ENCODE results near the gene RPP25L. TPM values are rescaled to one million over a fixed set of nuclear protein-coding genes. Genes with fewer than 3 reads are reported as not detected.
A peak's percentile ranks its signal among the peaks of the same experiment; 100 is the strongest.

The RPP25L gene
- polyA plus RNA-seq, 1 experiment = 19.4 TPM

GRCh38 chr9:34615132-34615531 is 3.2 kb upstream of the RPP25L start:
- no peaks in the 10 kb centered on the region; the same call in 1 of the 2 replicates for H3K9me3 ChIP-seq (ENCODE audit: control insufficient read depth, insufficient read depth, low read length)
- no peak overlapping the region for H3K4me3 ChIP-seq (ENCODE audit: low read depth, low read length)
- CTCF ChIA-PET = interaction anchor here (0.6 to 7.6 kb wide), 3 partner anchors 19 to 165 kb away, joined by 3 to 111 read pairs (median 3); partner anchors contain the start of gene SIGMAR1
- H3K27me3 ChIP-seq (ENCODE audit: control insufficient read depth, insufficient read depth, low read length) = no peaks in the 10 kb centered on the region
- no peak overlapping the region for H3K27ac ChIP-seq (ENCODE audit: low read depth, low read length)
- no peak for TF ChIP-seq CTCF (IDR thresholded peaks at IDR 0.05; ENCODE audit: low read depth, low read length)
- POLR2A ChIA-PET = no interaction called here
- no peak for DNase-seq (ENCODE audit: low read depth, low spot score)

GRCh38 chr9:34612788-34613390 is 992 bp upstream of the RPP25L start:
- TF ChIP-seq CTCF (IDR thresholded peaks at IDR 0.05; ENCODE audit: low read depth, low read length) = peak; percentile 91
- CTCF ChIA-PET = interaction anchor here (0.6 to 7.6 kb wide), 10 partner anchors 10 to 1741 kb away, joined by 3 to 111 read pairs (median 4); no protein-coding TSS in a partner anchor
- Histone ChIP-seq H3K9me3 (ENCODE audit: control insufficient read depth, insufficient read depth, low read length) (no peaks in the 10 kb centered on the region; the same call in 1 of the 2 replicates), H3K27ac (ENCODE audit: low read depth, low read length) (peak overlapping the region; percentile 47), H3K27me3 (ENCODE audit: control insufficient read depth, insufficient read depth, low read length) (no peaks in the 10 kb centered on the region), H3K4me3 (ENCODE audit: low read depth, low read length) (peak overlapping the region; percentile 67)
- POLR2A ChIA-PET = interaction anchor here (0.7 to 0.9 kb wide), 3 partner anchors 8 to 90 kb away, joined by 3 read pairs; partner anchors contain the start of genes DCTN3 and SIGMAR1
- DNase-seq (ENCODE audit: low read depth, low spot score) = no peak

GRCh38 chr9:34611251-34611810 is 566 bp downstream of the RPP25L start:
- POLR2A ChIA-PET = no interaction called here
- no peak for DNase-seq (ENCODE audit: low read depth, low spot score)
- H3K27ac ChIP-seq (ENCODE audit: low read depth, low read length) = peak overlapping the region; percentile 21
- CTCF ChIA-PET = interaction anchor here (1.4 to 7.6 kb wide), 6 partner anchors 8 to 207 kb away, joined by 3 to 111 read pairs (median 8); partner anchors contain the start of gene DCTN3
- no peaks in the 10 kb centered on the region; the same call in 1 of the 2 replicates for H3K9me3 ChIP-seq (ENCODE audit: control insufficient read depth, insufficient read depth, low read length)
- peaks cover 1% of the 10 kb centered on the region for H3K27me3 ChIP-seq (ENCODE audit: control insufficient read depth, insufficient read depth, low read length)
- TF ChIP-seq CTCF (IDR thresholded peaks at IDR 0.05; ENCODE audit: low read depth, low read length) = no peak
- peak overlapping the region; percentile 86 for H3K4me3 ChIP-seq (ENCODE audit: low read depth, low read length)

GRCh38 chr9:34610434-34611206 is 1.3 kb downstream of the RPP25L start:
- no peak for TF ChIP-seq CTCF (IDR thresholded peaks at IDR 0.05; ENCODE audit: low read depth, low read length)
- no peak for DNase-seq (ENCODE audit: low read depth, low spot score)
- Histone ChIP-seq H3K4me3 (ENCODE audit: low read depth, low read length) (peak overlapping the region; percentile 86), H3K27ac (ENCODE audit: low read depth, low read length) (no peak overlapping the region), H3K9me3 (ENCODE audit: control insufficient read depth, insufficient read depth, low read length) (no peaks in the 10 kb centered on the region; the same call in 1 of the 2 replicates), H3K27me3 (ENCODE audit: control insufficient read depth, insufficient read depth, low read length) (peaks cover 7% of the 10 kb centered on the region)
- POLR2A ChIA-PET = no interaction called here
- CTCF ChIA-PET = interaction anchor here (1.5 to 2.2 kb wide), 4 partner anchors 7 to 207 kb away, joined by 3 to 10 read pairs (median 8); partner anchors contain the start of gene DCTN3
